Small intestine (tissue), 7 donors: Measurements from ENCODE around the gene U2AF2. TPM values are rescaled to one million over a fixed set of nuclear protein-coding genes. Genes with fewer than 3 reads are reported as not detected.

ENCODE experiments used
- DNase-seq, 2 donors: peaks; one replicate each; pipeline versions ENCODE4 v3.0.0 to v3.0.0-alpha.2; 2013
- FAIRE-seq: peaks from 2 replicates; lab custom pipeline; 2012; peaks lifted over from hg19 to GRCh38; lab: Jason Lieb, UNC
- H3K27ac ChIP-seq, 3 donors: one replicate each; pipeline ENCODE4 v1.5.1; 2013; ENCODE audit warnings: low read length in 2 of 3, mild to moderate bottlenecking in 2 of 3, control low read depth in 1 of 3, inconsistent platforms in 1 of 3, low read depth in 1 of 3, moderate library complexity in 1 of 3
- H3K27me3 ChIP-seq, 3 donors: one replicate each; pipeline ENCODE4 v1.6.1; 2013; ENCODE audit warnings: low read length in 3 of 3, inconsistent platforms in 1 of 3; ENCODE audit not compliant: control insufficient read depth in 3 of 3, insufficient read depth in 3 of 3
- H3K36me3 ChIP-seq, 3 donors: one replicate each; pipeline ENCODE4 v1.6.1; 2013; ENCODE audit warnings: low read length in 3 of 3, inconsistent platforms in 1 of 3, low read depth in 1 of 3, mild to moderate bottlenecking in 1 of 3, moderate library complexity in 1 of 3; ENCODE audit not compliant: control insufficient read depth in 3 of 3, insufficient read depth in 2 of 3
- H3K4me1 ChIP-seq, 3 donors: one replicate each; pipeline ENCODE4 v1.6.1; 2013; ENCODE audit warnings: low read length in 2 of 3, inconsistent platforms in 1 of 3, low read depth in 1 of 3, mild to moderate bottlenecking in 1 of 3, moderate library complexity in 1 of 3; ENCODE audit not compliant: control insufficient read depth in 3 of 3, insufficient read depth in 2 of 3
- H3K4me3 ChIP-seq, 3 donors: one replicate each; pipeline ENCODE4 v1.5.1; 2013; ENCODE audit warnings: low read length in 3 of 3, control low read depth in 1 of 3, inconsistent platforms in 1 of 3, low read depth in 1 of 3, mild to moderate bottlenecking in 1 of 3, moderate library complexity in 1 of 3
- H3K9me3 ChIP-seq, 2 donors: one replicate each; pipeline ENCODE4 v1.6.1; 2013; ENCODE audit warnings: low read depth in 1 of 2, low read length in 1 of 2; ENCODE audit not compliant: control insufficient read depth in 2 of 2, insufficient read depth in 1 of 2
- WGBS, 3 donors: extraction: QIAGEN DNeasy Blood & Tissue Kit; methylation state at CpG; one replicate each; pipeline ENCODE4 v1.1.7; 2013; 5-methylcytosine and 5-hydroxymethylcytosine counted together
- polyA plus RNA-seq, 4 donors: library from polyadenylated mRNA; stranded (reverse) in 3 of 4; unstranded in 1 of 4; fragments of 200-250 nt in 3 of 4; fragments of 120-200 nt in 1 of 4; gene quantifications; one replicate each; pipeline versions ENCODE4 v1.2.1 to v1.2.3, GENCODE V29; 2013
- donor health status: healthy with polysubstance abuse.
- donor health status: control.
- donor health status: control.
- donor health status: Bipolar disorder and iron deficiency.
- donor health status: healthy.

Gene U2AF2
- polyA plus RNA-seq, 4 donors = 74.0 to 161 (median 115) TPM

DNA sequence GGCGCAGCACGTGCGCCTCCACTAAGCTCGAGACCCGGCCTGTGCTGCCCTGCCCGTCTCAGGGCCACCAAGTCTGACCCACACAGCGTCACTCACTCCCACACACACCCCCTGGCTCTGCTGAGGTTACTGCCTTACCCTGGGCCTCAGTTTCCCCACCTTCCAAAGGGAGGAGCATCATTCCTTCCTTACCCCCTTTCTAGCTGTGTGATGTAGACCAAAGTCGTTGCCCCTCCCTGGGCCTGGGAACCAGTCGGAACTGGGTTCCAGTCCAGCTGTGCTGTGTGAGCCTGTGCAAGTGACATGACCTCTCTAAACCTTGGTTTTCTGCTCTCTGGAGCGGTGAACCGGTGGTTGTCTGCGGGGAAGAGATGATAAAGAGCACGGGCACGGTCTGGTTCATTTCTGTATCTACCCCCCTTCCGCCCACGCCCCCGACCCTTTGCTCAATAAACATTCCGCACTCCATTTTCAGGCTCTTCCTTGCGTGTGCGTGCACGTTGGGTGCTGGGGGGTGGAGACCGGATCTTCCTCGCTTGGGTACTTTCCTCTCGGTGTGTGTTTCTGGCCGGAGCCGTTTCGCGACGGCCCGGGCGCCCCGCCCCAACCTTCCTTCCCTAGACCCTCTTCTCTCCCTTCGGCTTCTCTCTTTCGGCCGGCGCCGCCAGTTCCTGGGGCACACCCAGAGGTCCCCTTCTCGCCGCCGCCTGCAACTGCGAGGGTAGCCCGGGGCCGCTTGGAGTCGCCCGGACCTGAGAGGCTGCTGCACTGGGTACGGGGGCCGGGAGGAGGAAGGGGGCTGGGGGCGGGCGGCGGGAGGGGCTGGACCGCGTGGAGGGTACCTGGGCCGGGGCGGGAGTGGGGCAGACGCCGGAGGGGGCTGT, 11.6 kb upstream of the U2AF2 start, which contains the start of gene ZNF581:
ZNF581 (plus strand) TSS at position 647 of the 884 bp plus-strand sequence. CDS start 923 bp downstream, outside the sequence.
- Histone ChIP-seq H3K36me3 (peaks cover 0 to 27% (median 2%) of the 10 kb centered on the region in 3 donors), H3K4me1 (peaks cover 2 to 32% (median 12%) of the 10 kb centered on the region in 3 donors), H3K27ac (peak within 1 kb of the TSS; percentile 65 to 71 (median 70)), H3K9me3 (no peaks in the 10 kb centered on the region), H3K27me3 (no peaks in the 10 kb centered on the region), H3K4me3 (peak within 1 kb of the TSS; percentile 89 to 98 (median 95))
- 1 to 2% (median 1%) methylated on average over 42 to 56 of the region's 56 CpGs for whole genome bisulfite sequencing, 3 donors
- DNase-seq (peak; percentile 77 to 84), FAIRE-seq (no peak)

- no peak for FAIRE-seq
- DNase-seq = peak in 1 of 2 donors; percentile 44
- H3K9me3 ChIP-seq = no peaks in the 10 kb centered on the region
- peaks cover 0 to 23% (median 2%) of the 10 kb centered on the region in 3 donors for H3K36me3 ChIP-seq
- peak overlapping the region; percentile 89 to 98 (median 95) for H3K4me3 ChIP-seq
- no peaks in the 10 kb centered on the region for H3K27me3 ChIP-seq
- WGBS, 3 donors = 0 to 1% (median 0%) methylated on average over 12 to 15 of the region's 15 CpGs
- peak overlapping the region in 2 of 3 donors; percentile 42 to 66 for H3K27ac ChIP-seq
- peaks cover 2 to 36% (median 12%) of the 10 kb centered on the region in 3 donors for H3K4me1 ChIP-seq
Measured at GRCh38 chr19:55643887-55644176, 11.0 kb upstream of the U2AF2 start.

GRCh38 chr19:55644191-55644833, 10.5 kb upstream of the U2AF2 start:
- Histone ChIP-seq H3K27me3 (no peaks in the 10 kb centered on the region), H3K4me3 (peak overlapping the region; percentile 89 to 98 (median 95)), H3K9me3 (no peaks in the 10 kb centered on the region), H3K27ac (peak overlapping the region in 1 of 3 donors; percentile 66), H3K4me1 (peaks cover 2 to 41% (median 12%) of the 10 kb centered on the region in 3 donors), H3K36me3 (peaks cover 0 to 20% (median 2%) of the 10 kb centered on the region in 3 donors)
- no peak for FAIRE-seq
- 44 to 50% (median 47%) methylated on average over 12 of the region's 12 CpGs for WGBS, 3 donors
- DNase-seq = no peak

DNA sequence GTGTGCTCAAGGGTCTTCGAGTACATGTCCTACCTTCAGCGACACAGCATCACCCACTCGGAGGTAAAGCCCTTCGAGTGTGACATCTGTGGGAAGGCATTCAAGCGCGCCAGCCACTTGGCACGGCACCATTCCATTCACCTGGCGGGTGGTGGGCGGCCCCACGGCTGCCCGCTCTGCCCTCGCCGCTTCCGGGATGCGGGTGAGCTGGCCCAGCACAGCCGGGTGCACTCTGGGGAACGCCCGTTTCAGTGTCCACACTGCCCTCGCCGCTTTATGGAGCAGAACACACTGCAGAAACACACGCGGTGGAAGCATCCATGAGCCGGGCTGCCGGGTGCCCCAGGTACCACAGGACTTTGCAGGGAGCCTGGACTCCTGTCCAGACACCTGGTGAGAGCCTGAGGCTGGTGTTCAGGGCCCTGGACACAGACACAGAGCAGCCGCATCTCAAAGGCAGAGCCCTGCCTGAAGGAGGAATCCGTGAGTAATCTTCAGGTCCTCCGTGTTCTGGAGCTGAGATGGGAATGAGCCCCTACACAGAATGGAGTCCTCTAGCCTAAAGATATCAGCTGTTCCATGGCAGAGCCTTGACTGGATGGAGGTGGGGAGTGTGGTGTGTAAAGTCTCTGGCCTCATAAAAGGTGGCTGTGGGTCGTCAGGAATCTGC, 9.9 kb upstream of the U2AF2 start:
- Histone ChIP-seq H3K27me3 (no peaks in the 10 kb centered on the region), H3K4me3 (peak overlapping the region in 1 of 3 donors; percentile 89), H3K36me3 (peaks cover 0 to 26% (median 2%) of the 10 kb centered on the region in 3 donors), H3K27ac (no peak overlapping the region), H3K4me1 (peaks cover 0 to 39% (median 12%) of the 10 kb centered on the region in 3 donors), H3K9me3 (no peaks in the 10 kb centered on the region)
- DNase-seq (no peak), FAIRE-seq (no peak)
- 83 to 90% (median 86%) methylated on average over 27 to 28 of the region's 28 CpGs for WGBS, 3 donors

GRCh38 chr19:55645512-55645881, 9.3 kb upstream of the U2AF2 start:
- Histone ChIP-seq H3K4me3 (no peak overlapping the region), H3K9me3 (no peaks in the 10 kb centered on the region), H3K27me3 (no peaks in the 10 kb centered on the region), H3K27ac (no peak overlapping the region), H3K4me1 (peaks cover 0 to 34% (median 11%) of the 10 kb centered on the region in 3 donors), H3K36me3 (peaks cover 0 to 31% (median 2%) of the 10 kb centered on the region in 3 donors)
- WGBS, 3 donors = 62 to 71% (median 66%) methylated on average over 5 of the region's 5 CpGs
- FAIRE-seq (no peak), DNase-seq (no peak)

- peaks cover 0 to 31% (median 7%) of the 10 kb centered on the region in 3 donors for H3K4me1 ChIP-seq
- peaks cover 0 to 44% (median 2%) of the 10 kb centered on the region in 3 donors for H3K36me3 ChIP-seq
- no peak for FAIRE-seq
- peak overlapping the region; percentile 50 to 78 (median 57) for H3K4me3 ChIP-seq
- no peak for DNase-seq
- peak overlapping the region in 1 of 3 donors; percentile 4 for H3K27ac ChIP-seq
- 44 to 51% (median 46%) methylated on average over 14 of the region's 14 CpGs for WGBS, 3 donors
- no peaks in the 10 kb centered on the region for H3K9me3 ChIP-seq
- no peaks in the 10 kb centered on the region for H3K27me3 ChIP-seq
Measured at GRCh38 chr19:55646889-55647731, 7.7 kb upstream of the U2AF2 start.

DNA sequence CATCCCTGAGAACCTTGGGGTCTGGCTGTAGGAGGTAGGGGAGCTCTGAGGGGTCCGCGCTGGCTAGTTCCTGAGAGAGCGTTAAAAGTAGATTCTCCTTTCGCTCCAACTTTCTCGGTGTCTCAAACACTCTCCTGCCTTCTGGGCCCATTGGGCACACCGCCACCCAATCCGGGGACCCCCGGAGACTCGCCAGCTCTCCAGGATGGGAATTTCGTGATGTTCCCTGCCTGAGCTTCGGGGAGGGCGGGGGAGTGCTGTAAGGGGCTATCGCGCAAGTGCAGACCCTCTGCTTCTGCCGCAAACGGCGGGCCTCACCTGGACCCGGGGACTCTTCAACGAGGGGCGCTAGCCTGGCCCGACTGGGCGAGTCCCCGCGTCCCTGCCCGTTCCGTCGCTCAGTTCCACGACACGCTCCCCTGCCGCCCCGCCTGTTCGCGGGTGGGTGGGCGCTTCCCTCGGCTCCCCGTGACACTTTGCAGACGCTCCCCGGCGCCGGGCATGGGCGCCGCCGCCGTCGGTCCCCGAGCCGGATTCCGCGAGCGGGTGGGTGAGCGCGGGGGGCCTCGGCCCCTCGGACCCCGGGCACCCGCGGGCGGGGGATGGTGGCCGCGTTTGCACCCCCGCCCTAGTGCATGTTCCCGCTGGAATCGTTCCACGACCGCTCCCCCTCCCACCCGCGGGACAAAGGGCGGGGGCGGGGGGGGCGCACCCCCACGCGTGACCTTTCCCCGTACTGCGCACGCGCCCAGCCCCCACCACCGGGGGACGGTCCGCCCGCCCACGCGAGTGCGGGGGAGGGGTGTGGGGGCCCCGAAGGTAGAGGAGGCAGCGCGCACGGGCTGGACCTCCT, 6.9 kb upstream of the U2AF2 start, which contains the start of gene CCDC106:
CCDC106 (plus strand) TSS at position 481 of the 853 bp plus-strand sequence. CDS start 835 bp downstream, outside the sequence.
- H3K27me3 ChIP-seq = no peaks in the 10 kb centered on the region
- H3K9me3 ChIP-seq = no peaks in the 10 kb centered on the region
- peak within 1 kb of the TSS; percentile 50 to 78 (median 57) for H3K4me3 ChIP-seq
- 2 to 4% (median 2%) methylated on average over 48 to 87 of the region's 87 CpGs for WGBS, 3 donors
- peaks cover 0 to 49% (median 2%) of the 10 kb centered on the region in 3 donors for H3K36me3 ChIP-seq
- DNase-seq (peak in 1 of 2 donors; percentile 90), FAIRE-seq (no peak)
- peaks cover 0 to 25% (median 1%) of the 10 kb centered on the region in 3 donors for H3K4me1 ChIP-seq
- peak within 1 kb of the TSS in 2 of 3 donors; percentile 25 to 47 for H3K27ac ChIP-seq
